Kidney epithelial cell (primary cell): ENCODE results near the gene COL13A1. TPM values are rescaled to one million over a fixed set of nuclear protein-coding genes. Genes with fewer than 3 reads are reported as not detected.

ENCODE experiments used
- DNase-seq: peaks from one replicate; pipeline ENCODE4 v3.0.0-alpha.2; 2010; ENCODE audit warnings: low read depth
- H3K27me3 ChIP-seq: 2 replicates; pipeline ENCODE4 v1.6.0; 2011; ENCODE audit warnings: low read length; ENCODE audit not compliant: control insufficient read depth, insufficient read depth
- H3K36me3 ChIP-seq: 2 replicates; pipeline ENCODE4 v1.5.1; 2011; ENCODE audit warnings: low read length; ENCODE audit not compliant: control insufficient read depth, insufficient read depth
- H3K4me3 ChIP-seq: 2 replicates; pipeline ENCODE4 v1.5.1; 2011; ENCODE audit warnings: low read depth, mild to moderate bottlenecking, control low read depth, low read length
- CTCF ChIP-seq: IDR thresholded peaks from 2 replicates; pipeline ENCODE4 v1.5.1; 2011; ENCODE audit warnings: mild to moderate bottlenecking, moderate library complexity, low read length, control low read depth, inconsistent platforms; ENCODE audit not compliant: insufficient read depth, poor library complexity, severe bottlenecking
- total RNA-seq: library from RNA; depleted of rRNA; stranded (reverse); fragments of >200 nt; gene quantifications from 2 replicates; pipeline ENCODE4 v1.2.3, GENCODE V29; 2015

The COL13A1 gene
- total RNA-seq, 1 donor from 2014 or later: 1.7 TPM

- no peak for TF ChIP-seq CTCF
- no peak overlapping the region for H3K4me3 ChIP-seq
- H3K36me3 ChIP-seq: no peaks in the 10 kb centered on the region
- H3K27me3 ChIP-seq: no peaks in the 10 kb centered on the region
- no peak for DNase-seq
These were observed 33.3 kb upstream of the COL13A1 start for GRCh38 chr10:69768386-69768785.

GRCh38 chr10:69769395-69769992, 32.2 kb upstream of the COL13A1 start:
- DNase-seq: peak; percentile 73
- Histone ChIP-seq H3K4me3 (no peak overlapping the region), H3K27me3 (peaks cover 2% of the 10 kb centered on the region), H3K36me3 (no peaks in the 10 kb centered on the region)
- TF ChIP-seq CTCF: no peak

GRCh38 chr10:69772933-69773704, 28.6 kb upstream of the COL13A1 start:
- no peak for TF ChIP-seq CTCF
- no peak overlapping the region for H3K4me3 ChIP-seq
- peaks cover 2% of the 10 kb centered on the region for H3K27me3 ChIP-seq
- H3K36me3 ChIP-seq: no peaks in the 10 kb centered on the region
- DNase-seq: no peak

- Histone ChIP-seq H3K4me3 (no peak overlapping the region), H3K27me3 (peaks cover 2% of the 10 kb centered on the region), H3K36me3 (no peaks in the 10 kb centered on the region)
- TF ChIP-seq CTCF: no peak
- DNase-seq: no peak
These were observed 27.1 kb upstream of the COL13A1 start for GRCh38 chr10:69774596-69774995.

- Histone ChIP-seq H3K36me3 (no peaks in the 10 kb centered on the region), H3K4me3 (no peak overlapping the region), H3K27me3 (peaks cover 8% of the 10 kb centered on the region)
- no peak for TF ChIP-seq CTCF
- DNase-seq: no peak
These were observed 21.6 kb upstream of the COL13A1 start for GRCh38 chr10:69780077-69780476.
